NCI-H345 treated with DMSO at 0.1 percent for 48 hours (cell line): Measurements from ENCODE around the gene GCGR.
A peak's percentile ranks its signal among the peaks of the same experiment; 100 is the strongest.

Experiments used
- DNase-seq: peaks from one replicate; lab custom pipeline; 2025; ENCODE audit not compliant: unreplicated experiment; lab: John Stamatoyannopoulos, UW

Gene GCGR

GRCh38 chr17:81811705-81812570 lies 8.0 kb downstream of the GCGR start:
- DNase-seq: no peak

DNA sequence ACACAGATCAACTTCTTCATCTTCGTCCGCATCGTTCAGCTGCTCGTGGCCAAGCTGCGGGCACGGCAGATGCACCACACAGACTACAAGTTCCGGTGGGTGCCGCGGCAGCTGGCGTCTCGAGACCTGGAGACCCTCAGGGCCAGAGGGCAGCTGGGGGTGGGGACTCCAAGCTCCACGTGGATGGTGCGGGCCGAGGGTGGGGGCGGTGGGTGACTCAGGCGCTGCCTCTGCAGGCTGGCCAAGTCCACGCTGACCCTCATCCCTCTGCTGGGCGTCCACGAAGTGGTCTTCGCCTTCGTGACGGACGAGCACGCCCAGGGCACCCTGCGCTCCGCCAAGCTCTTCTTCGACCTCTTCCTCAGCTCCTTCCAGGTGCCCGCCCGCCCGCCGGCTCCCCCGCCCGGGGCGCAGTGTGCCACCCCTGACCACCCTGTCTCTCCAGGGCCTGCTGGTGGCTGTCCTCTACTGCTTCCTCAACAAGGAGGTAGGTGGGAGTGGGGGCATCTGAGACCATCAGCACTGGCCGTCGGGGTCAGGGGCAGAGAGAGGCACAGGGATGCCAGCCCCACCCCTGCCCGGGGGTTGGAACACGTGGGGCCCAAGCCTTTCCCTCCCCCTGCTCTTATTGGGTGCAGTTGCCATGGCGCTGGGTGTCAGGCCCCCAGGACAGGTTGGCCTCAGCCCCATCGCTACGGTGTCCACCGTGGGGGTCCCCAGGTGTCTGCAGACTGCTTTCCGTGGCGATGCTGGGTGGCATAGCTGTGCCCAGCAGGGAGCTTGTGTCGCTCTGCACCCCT lies 8.8 kb downstream of the GCGR start:
- no peak for DNase-seq

DNA sequence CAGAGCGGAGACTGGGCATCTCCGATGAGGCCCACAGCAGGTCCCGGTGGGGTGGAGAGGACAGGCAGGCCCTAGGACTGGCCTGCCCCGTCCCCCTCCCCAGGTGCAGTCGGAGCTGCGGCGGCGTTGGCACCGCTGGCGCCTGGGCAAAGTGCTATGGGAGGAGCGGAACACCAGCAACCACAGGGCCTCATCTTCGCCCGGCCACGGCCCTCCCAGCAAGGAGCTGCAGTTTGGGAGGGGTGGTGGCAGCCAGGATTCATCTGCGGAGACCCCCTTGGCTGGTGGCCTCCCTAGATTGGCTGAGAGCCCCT lies 9.4 kb downstream of the GCGR start:
- DNase-seq: no peak

DNA sequence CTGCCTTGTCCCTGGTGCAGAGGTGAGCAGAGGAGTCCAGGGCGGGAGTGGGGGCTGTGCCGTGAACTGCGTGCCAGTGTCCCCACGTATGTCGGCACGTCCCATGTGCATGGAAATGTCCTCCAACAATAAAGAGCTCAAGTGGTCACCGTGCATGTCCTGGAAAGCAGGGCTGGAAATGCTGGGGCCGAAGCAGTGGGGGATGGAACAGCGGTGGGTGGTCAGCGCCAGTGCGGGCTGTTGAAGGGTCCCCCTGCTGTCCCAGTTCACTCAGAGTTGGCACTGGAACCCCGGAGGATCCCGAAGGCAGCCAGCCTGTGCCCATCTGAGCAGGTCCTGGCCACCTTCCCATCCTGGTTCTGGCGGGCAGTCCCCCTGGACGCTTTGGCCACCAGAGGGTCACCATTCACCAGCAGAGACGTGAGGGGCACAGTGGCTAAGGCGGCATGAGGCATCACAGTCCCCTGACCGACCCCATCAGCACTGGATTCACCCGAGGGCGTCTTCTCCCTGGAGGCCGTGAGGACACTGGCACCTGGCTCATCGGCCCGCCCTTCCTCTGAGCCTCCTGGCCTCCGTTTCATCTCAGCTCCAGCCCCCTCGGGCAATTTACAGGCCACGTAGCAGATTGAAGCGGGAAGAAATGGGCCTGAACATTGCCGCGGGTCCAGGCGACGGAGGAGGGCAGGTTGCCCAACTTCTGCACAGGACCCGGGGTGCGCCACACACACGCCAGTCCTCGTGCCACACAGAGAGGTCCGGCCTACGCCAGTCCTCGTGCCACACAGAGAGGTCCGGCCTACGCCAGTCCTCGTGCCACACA lies 10.1 kb downstream of the GCGR start:
- DNase-seq: no peak

DNA sequence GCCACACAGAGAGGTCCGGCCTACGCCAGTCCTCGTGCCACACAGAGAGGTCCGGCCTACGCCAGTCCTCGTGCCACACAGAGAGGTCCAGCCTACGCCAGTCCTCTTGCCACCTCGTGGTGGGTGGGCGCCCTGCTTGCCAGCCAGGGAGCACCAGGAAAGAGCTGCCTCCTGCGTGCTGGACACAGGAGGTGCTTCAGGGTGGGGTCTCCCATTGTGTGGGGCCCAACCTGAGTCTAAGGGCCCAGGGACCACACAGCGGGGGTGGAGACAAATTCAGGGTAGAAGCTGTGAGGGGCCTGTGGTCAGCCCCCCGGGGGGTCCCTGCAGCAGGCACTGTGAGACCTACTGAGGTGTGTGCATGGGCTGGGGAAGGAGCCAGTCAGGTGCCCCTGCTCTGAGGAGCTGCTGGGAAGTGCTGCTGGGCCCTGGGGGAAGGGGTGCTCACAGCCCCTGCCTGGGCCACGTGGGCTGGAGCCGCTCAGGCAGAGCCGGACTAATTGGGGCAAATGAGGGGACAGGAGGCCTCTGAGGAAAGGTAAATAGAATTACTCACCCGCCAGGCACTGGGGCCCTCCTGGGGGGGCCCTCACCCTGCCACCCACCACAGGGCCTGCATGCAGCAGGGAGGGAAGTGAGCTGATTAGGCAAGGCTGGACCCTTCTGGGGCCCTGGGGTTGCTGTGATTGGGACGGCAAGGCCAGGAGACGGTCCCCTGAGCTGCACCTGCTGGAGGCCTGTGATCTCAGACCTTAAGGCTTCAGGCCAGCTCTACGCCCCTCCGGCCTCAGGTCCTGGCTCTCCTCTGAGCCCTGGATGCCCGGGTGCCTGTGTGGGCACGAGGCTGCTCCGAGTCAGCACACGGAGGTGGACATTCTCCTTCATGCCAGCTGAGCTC lies 11.0 kb downstream of the GCGR start:
- DNase-seq: no peak

- no peak for DNase-seq
These were observed 11.7 kb downstream of the GCGR start for GRCh38 chr17:81815646-81815986.

GRCh38 chr17:81817758-81818147 lies 13.8 kb downstream of the GCGR start:
- DNase-seq: no peak

- no peak for DNase-seq
These were observed 15.8 kb downstream of the GCGR start for GRCh38 chr17:81819708-81820107.

GRCh38 chr17:81821147-81821546 lies 17.2 kb downstream of the GCGR start:
- DNase-seq: no peak

DNA sequence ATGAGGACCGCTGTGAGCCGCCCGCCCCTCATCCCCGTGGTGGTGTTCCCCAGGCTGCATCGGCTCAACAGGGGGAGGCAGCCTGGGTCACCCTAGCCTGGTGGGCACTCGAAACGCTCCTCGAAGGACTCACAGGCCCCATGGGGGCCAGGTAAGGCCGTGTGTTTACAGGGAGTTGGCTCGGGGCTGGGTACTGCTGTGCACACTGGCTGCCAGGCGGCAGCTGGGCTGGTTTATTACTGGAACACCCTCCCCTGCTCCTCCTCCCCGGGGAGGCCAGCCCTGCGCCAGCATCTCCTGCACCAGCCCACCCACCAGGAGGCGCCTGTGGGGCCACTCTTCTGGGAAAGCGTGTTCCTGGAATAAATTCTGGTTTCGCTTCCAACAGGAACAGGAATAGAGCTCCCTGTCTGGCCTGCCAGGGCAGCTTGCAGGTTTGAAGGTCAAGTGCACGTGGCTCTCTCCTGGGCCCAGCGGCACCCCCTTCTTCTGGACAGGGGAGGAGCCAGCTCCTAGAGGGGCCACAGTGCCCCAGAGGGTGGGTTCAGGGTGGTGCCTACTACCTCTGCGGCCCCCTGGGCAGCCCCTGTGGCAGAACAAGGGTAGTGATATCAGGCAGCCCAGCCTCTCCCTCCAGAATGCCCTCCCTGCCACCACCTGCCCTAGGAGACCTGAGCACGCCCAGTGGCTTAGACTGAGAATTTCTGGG lies 17.8 kb downstream of the GCGR start:
- DNase-seq: peak; percentile 36

DNA sequence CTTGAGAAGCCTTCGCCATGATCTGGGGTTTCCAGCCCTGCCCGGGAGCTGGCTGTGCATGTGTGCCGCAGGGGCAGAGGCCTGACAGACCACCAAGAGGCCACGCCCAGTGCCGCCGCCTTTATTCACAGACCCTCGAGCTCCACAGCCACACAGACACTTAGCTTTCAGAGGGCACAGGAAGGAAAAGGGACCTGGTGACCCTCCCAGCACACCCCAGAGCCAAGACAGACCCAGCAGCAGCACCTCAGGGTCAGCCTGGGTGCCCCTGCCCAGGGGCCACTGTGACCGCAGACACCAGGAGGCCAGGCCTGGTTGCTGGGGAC lies 18.3 kb downstream of the GCGR start:
- no peak for DNase-seq

- no peak for DNase-seq
These were observed 19.3 kb downstream of the GCGR start for GRCh38 chr17:81822996-81823819.

GRCh38 chr17:81823820-81824550 lies 20.0 kb downstream of the GCGR start:
- no peak for DNase-seq

DNA sequence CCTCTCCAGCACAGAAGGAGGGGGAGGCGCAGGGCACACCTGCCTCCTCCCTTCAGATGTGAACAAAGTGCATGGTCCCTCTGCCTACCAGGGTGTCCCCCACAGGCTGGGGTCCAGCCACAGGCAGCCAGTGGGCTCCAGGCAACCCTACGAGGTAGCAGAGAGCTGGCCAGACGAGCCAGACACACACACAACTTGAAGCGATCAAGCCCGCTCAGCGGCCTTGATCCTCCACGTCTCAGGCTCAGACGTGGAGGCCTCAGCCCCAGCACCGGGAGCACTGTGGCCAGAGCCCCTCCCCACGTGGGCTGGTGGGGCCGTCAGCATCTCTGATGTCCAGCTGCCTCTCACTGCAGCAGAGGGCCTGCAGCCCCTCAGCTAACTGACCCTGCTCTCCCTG lies 20.6 kb downstream of the GCGR start:
- no peak for DNase-seq

GRCh38 chr17:81825841-81826466 lies 22.0 kb downstream of the GCGR start:
- no peak for DNase-seq

- no peak for DNase-seq
These were observed 24.7 kb downstream of the GCGR start for GRCh38 chr17:81828656-81829055.

DNA sequence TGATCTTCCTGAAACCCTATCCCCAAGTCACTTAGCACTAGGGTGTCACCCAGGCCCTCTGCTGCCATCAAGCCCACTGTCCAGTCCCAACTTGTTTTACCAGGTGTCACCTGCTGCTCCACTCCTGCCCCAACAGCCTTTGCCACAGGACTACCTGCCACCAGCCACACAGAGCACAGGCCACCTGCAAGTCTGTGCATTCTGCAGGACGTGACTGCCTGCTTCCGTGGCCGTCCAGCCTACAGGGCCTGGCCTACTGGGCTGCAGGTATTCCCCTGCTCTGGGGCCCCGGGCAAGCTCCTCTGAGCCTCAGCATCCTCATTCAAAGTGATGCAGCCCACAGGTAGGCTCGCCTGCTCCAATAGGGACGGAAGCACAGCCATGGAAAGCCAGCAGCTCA lies 25.9 kb downstream of the GCGR start:
- DNase-seq: no peak

GRCh38 chr17:81831563-81831956 lies 27.6 kb downstream of the GCGR start:
- no peak for DNase-seq
